AG04450 (cell line): Measurements from ENCODE around the gene NXT1. TPM values are rescaled to one million over a fixed set of nuclear protein-coding genes. Genes with fewer than 3 reads are reported as not detected.

Experiments used
- CTCF ChIA-PET: fragments of 300-600, 350-600 bp; formaldehyde crosslinking; extraction: SDS; loops from one replicate; lab custom pipeline; 2022; ENCODE audit warnings: antibody characterized with exemption, inconsistent platforms; lab: Charles Lee
- POLR2A ChIA-PET: fragments of 350-600 bp; formaldehyde crosslinking; extraction: SDS; loops from one replicate; lab custom pipeline; 2021; ENCODE audit warnings: antibody characterized with exemption, inconsistent platforms; lab: Yijun Ruan, JAX
- DNase-seq: peaks from one replicate; pipeline ENCODE4 v3.0.0-alpha.2; 2011; ENCODE audit warnings: low read depth, low spot score
- H3K27ac ChIP-seq: one replicate; pipeline ENCODE4 v1.5.1; 2012; ENCODE audit warnings: low read depth, low read length, control low read depth
- H3K27me3 ChIP-seq: one replicate; pipeline ENCODE4 v1.6.0; 2012; ENCODE audit warnings: low read length; ENCODE audit not compliant: control insufficient read depth, insufficient read depth
- H3K4me3 ChIP-seq: 2 replicates; pipeline ENCODE4 v1.5.1; 2011; ENCODE audit warnings: mild to moderate bottlenecking, low read depth, low read length, control low read depth
- H3K9me3 ChIP-seq: 2 replicates; pipeline ENCODE4 v1.5.1; 2012; ENCODE audit warnings: low read length; ENCODE audit not compliant: control insufficient read depth, insufficient read depth
- CTCF ChIP-seq: IDR thresholded peaks from 2 replicates; pipeline ENCODE4 v1.5.1; 2011; ENCODE audit warnings: low read depth, low read length, control low read depth, inconsistent platforms
- polyA minus RNA-seq: library from RNA; depleted of rRNA, polyadenylated mRNA; stranded (reverse); fragments of >200 nt; gene quantifications from 2 replicates; pipeline ENCODE4 v1.2.3, GENCODE V29; 2011; rRNA and poly(A)+ RNA removed
- polyA plus RNA-seq: library from polyadenylated mRNA; depleted of rRNA; stranded (reverse); fragments of >200 nt; gene quantifications from 2 replicates; pipeline ENCODE4 v1.2.3, GENCODE V29; 2011; rRNA removed

The NXT1 gene
- 17.9 and 19.5 TPM in 2 replicates for polyA plus RNA-seq
- 9.3 and 13.0 TPM in 2 replicates for polyA minus RNA-seq

GRCh38 chr20:23350196-23350903 lies at the start of gene NXT1:
Gene NXT1 (plus strand): TSS chr20:23350791. CDS start chr20:23354042, 3,251 bp downstream.
- Histone ChIP-seq H3K27ac (peak within 1 kb of the TSS; percentile 99), H3K9me3 (no peaks in the 10 kb centered on the region), H3K4me3 (peak within 1 kb of the TSS; percentile 90), H3K27me3 (no peaks in the 10 kb centered on the region)
- ChIA-PET POLR2A (interaction anchor here (0.6 to 2.5 kb wide), 13 partner anchors 8 to 763 kb away, joined by 3 to 9 read pairs (median 4); partner anchors contain the start of genes GZF1, NAPB and THBD), CTCF (interaction anchor here (0.5 to 3.1 kb wide), 33 partner anchors 9 to 748 kb away, joined by 3 to 27 read pairs (median 4); partner anchors contain the start of genes CST11 and NAPB)
- DNase-seq = peak; percentile 97
- TF ChIP-seq CTCF = no peak

- H3K27me3 ChIP-seq = peaks cover 18% of the 10 kb centered on the region
- H3K9me3 ChIP-seq = no peaks in the 10 kb centered on the region
- CTCF ChIA-PET = no interaction called here
- no peak overlapping the region for H3K27ac ChIP-seq
- no peak for DNase-seq
- no peak for TF ChIP-seq CTCF
- no peak overlapping the region for H3K4me3 ChIP-seq
- POLR2A ChIA-PET = no interaction called here
Observed at GRCh38 chr20:23301436-23302050, 49.0 kb upstream of the NXT1 start.

GRCh38 chr20:23302386-23302785 lies 48.2 kb upstream of the NXT1 start:
- DNase-seq = no peak
- Histone ChIP-seq H3K27ac (no peak overlapping the region), H3K4me3 (no peak overlapping the region), H3K27me3 (peaks cover 12% of the 10 kb centered on the region), H3K9me3 (no peaks in the 10 kb centered on the region)
- ChIA-PET POLR2A (no interaction called here), CTCF (no interaction called here)
- no peak for TF ChIP-seq CTCF

GRCh38 chr20:23302801-23303200 lies 47.8 kb upstream of the NXT1 start:
- no peak overlapping the region for H3K27ac ChIP-seq
- POLR2A ChIA-PET = no interaction called here
- H3K9me3 ChIP-seq = no peaks in the 10 kb centered on the region
- no peak for DNase-seq
- peaks cover 11% of the 10 kb centered on the region for H3K27me3 ChIP-seq
- CTCF ChIA-PET = no interaction called here
- no peak for TF ChIP-seq CTCF
- H3K4me3 ChIP-seq = no peak overlapping the region
